PC-3 (cell line): ENCODE results near the gene ALG12.

ENCODE experiments used
- CTCF ChIP-seq: fragments of 300-600 bp; sonication (generic); conservative IDR thresholded peaks from 2 replicates; pipeline ENCODE4 v1.5.1; 2017; ENCODE audit warnings: antibody characterized with exemption, low read depth, mild to moderate bottlenecking, low read length
- EZH2phosphoT487 ChIP-seq: fragments of 300-600 bp; sonication (generic); IDR thresholded peaks from 2 replicates; pipeline ENCODE4 v1.6.1; 2018; ENCODE audit warnings: mild to moderate bottlenecking, antibody characterized with exemption, low read length, borderline replicate concordance

DNA sequence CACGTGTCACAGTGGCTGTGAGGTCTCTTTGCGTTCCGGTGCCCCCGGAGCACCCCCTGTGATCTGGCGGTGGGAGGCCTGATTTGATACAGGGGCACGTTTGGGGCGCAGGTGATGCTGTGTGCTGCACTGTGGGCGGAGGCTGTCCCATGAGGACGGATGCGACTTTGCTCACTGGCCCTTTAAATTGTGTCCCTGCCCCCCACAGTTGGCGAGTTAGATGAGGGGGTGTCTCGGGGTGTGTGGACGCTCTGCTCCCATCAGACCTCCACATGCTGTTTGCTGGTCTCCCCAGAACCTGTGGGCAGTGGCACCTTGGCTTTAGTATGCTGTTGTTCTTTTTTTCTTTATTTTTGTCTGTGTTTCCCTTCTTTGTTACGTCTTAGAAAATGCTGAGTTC lies 59.4 kb downstream of the ALG12 start:
- TF ChIP-seq CTCF (no peak), EZH2phosphoT487 (no peak)
